ENCODE measurements around the gene SLC25A45.
A peak's percentile ranks its signal among the peaks of the same experiment; 100 is the strongest.
"Not testable (repeated sequence)": the region's sequence is repeated elsewhere in the genome, so short reads cannot be mapped to it uniquely, and the experiment has no call there.

Gene SLC25A45

GRCh38 chr11:65415499-65416340 is 33.3 kb upstream of the SLC25A45 start:
- no peak for TF ChIP-seq CTCF (IDR thresholded peaks at IDR 0.05)
- H3K27ac ChIP-seq = peak overlapping the region; percentile 100

GRCh38 chr11:65414776-65415498 is 32.5 kb upstream of the SLC25A45 start:
- no peak for TF ChIP-seq ZFX (IDR thresholded peaks at IDR 0.05; ENCODE audit: borderline replicate concordance)
- TF ChIP-seq CTCF (IDR thresholded peaks at IDR 0.05) = no peak
- peak overlapping the region; percentile 100; the same call in 1 of the 2 replicates for H3K27ac ChIP-seq

GRCh38 chr11:65413077-65413664 is 30.7 kb upstream of the SLC25A45 start:
- not testable (repeated sequence) for H3K27ac ChIP-seq

- H3K27ac ChIP-seq = no peak overlapping the region
- TF ChIP-seq CTCF (IDR thresholded peaks at IDR 0.05) (no peak), ZFX (IDR thresholded peaks at IDR 0.05; ENCODE audit: borderline replicate concordance) (no peak)
These were observed 30.0 kb upstream of the SLC25A45 start for GRCh38 chr11:65412271-65413076.

- H3K27ac ChIP-seq = no peak overlapping the region
- TF ChIP-seq ZFX (IDR thresholded peaks at IDR 0.05; ENCODE audit: borderline replicate concordance) = no peak
- TF ChIP-seq CTCF (IDR thresholded peaks at IDR 0.05) = no peak
These were observed 29.2 kb upstream of the SLC25A45 start for GRCh38 chr11:65411681-65412070.

GRCh38 chr11:65410936-65411680 is 28.7 kb upstream of the SLC25A45 start:
- no peak overlapping the region for H3K27ac ChIP-seq
- TF ChIP-seq ZFX (IDR thresholded peaks at IDR 0.05; ENCODE audit: borderline replicate concordance) (no peak), CTCF (IDR thresholded peaks at IDR 0.05) (no peak)

Data from 22Rv1 (cell line).